GM18873 (cell line): ENCODE data around the gene CADPS2.

Experiments used
- ATAC-seq: cut with Tn5 transposase; IDR thresholded peaks from one replicate; pipeline ENCODE4 v1.9.1; 2021; ENCODE audit warnings: mild to moderate bottlenecking, moderate library complexity, moderate number of reproducible peaks; ENCODE audit not compliant: unreplicated experiment, low FRiP score

CADPS2 gene

GRCh38 chr7:122470859-122471258, 415.4 kb downstream of the CADPS2 start:
- no peak for ATAC-seq

DNA sequence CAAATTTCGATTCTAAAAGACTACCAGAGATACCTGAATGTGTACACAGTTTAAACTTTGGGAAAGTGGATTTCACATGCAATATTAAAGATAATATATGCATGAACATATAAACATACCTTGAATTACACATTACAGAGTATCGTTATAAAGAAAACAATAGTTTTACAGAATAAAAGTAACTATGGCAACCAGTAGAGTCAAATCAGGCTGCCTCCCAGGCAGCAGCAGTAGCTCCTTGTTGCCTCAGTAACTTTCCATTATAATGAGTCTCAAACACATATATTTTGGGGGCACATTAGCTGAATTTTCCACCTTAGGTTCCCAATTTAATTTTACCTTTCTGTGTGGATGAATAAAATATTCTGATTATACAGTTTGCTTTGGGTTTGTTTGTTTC, 417.3 kb downstream of the CADPS2 start:
- ATAC-seq, result no peak

DNA sequence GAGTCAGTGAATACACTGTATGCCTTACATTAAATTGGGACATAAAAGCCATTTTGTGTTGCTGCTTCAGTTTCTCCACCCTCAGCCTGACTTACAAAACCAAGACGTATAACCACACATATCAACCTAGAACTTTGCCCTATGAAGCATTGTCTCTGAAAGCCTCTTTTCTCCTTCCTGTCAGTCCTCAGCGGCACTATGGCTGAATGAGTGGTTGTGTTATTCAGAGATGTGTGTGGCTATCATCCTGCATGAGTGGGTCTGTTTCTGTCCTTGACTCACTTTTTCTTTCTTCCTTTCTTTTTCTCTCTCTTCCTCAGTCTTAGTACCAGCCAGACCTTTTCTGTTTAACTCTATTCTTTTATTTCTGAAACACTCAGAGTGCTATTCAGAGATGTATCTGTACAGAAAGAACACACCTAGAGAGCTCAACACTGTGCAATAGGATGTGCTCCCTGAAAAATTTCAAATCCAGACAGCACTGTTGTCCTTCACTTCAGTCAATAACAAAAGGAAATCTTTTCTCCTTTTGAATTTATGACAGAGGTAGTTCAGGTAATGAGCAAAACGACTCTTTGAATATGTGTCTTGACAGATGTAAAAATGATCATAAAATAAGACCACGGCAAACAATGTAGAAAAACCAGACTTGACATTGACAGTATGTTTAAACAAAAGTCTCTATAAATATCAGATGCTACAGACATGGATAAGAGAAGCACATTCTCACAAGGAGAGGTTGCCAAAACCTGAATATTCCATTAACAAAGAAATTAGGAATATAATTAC, 418.4 kb downstream of the CADPS2 start:
- ATAC-seq, result no peak

DNA sequence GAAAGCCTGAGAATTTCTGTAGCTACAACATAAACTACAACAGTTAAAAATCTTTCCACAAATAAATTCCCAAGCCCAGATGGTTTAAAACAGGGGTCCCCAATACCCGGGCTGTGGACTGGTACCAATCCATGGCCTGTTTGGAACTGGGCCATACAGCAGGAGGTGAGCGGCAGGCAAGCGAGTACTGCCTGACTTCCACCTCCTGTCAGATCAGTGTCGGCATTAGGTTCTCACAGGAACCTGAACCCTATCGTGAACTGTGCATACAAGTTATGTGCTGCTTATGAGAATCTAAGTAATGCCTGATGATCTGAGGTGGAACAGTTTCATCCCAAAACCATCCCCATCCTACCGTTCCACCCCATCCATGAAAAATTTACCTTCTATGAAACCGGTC, 421.0 kb downstream of the CADPS2 start:
- ATAC-seq, result no peak

DNA sequence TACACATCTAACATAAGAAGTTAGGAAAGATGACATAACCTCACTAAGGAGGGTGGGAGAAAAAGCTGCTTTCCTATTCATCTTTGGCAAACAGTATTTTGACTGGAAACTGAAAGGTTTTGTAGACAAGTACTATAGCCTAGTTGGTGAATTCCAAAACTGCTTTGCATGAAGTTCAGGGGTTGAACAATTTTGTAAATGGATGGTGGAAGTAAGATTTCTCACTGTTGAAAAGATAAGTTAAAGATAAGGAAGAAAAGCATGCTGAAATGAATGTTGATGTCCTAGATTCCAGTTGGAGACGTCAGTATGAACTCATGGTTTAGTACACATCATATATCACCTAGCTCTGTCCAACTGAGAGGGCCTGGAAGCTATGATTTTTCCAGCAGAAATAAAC, 422.6 kb downstream of the CADPS2 start:
- no peak for ATAC-seq

DNA sequence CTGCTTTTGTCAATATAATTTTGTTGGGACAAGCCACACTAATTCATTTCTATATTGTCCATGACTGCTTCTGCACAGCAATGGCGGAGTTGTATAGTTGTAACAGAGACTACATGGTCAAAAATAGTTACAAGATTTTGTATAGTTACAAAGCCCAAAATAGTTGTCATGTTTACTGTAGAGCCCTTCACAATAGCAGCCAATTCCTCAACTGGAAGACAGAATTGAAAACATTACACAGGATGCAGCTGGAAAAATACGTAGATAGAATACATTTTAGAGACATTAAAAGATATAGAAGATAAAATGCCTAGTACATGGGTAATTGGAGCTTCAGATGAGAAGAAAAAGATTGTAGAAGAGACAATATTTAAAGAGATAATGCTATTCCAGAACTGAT, 425.3 kb downstream of the CADPS2 start:
- no peak for ATAC-seq

DNA sequence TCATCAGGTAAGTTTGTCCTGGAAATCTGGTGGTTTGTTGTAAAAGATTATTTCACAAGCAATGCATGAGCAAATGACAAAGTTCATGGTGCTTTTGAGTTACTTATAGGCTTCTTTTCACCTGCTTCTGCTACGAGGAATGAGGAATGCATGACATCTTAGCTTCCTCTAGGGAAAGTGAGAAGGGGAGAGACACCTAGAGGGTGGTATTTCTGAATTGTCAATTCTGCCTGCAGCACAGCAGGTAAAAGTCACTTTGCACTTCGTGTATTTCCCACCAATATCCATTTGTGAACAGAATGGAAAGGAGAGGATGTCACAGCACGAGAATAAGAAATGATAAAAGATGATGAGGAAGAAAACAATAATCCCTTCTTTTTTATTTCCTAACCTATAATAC, 428.3 kb downstream of the CADPS2 start:
- no peak for ATAC-seq

- ATAC-seq, result no peak
Observed at GRCh38 chr7:122457325-122457724, 428.9 kb downstream of the CADPS2 start.

- ATAC-seq, result no peak
Observed at GRCh38 chr7:122454776-122455507, 431.3 kb downstream of the CADPS2 start.

DNA sequence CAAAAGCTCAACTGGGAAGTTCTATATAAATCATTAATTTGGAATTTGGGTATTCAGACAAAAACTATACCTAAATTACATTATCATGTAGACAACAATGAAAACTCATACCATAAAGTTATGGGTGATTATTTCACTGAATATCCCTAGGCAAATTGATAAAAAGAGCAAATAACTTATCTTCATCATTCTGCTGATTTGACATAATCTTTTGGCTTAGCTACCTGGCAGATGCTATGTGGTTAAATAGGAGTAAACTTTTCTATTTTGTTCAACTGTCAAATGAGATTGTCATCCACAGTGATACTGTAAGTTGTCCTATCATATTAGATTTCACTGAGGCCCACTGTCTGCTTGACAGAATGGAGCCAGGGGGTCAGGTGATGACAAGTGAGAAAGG, 432.8 kb downstream of the CADPS2 start:
- no peak for ATAC-seq

GRCh38 chr7:122448893-122449589, 437.2 kb downstream of the CADPS2 start:
- ATAC-seq, result no peak

DNA sequence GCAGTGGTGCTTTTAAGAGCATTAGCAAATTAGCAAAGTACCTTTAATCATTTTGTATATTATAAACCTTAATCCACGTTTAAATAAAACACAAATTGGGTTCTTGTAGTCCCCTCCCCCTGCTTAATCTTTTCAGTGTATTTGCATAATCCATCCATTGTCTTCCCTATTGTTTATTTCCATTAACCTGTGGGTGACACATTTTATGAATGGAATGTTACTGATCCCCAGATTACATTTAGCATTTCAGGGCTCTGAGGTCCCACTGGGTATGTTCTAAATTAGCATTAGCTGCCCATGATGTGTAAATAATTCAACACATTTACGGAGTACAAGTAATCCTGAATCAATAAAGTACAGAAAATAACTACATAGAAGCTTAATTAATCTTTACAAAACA, 443.3 kb downstream of the CADPS2 start:
- ATAC-seq, result no peak

GRCh38 chr7:122438492-122438891, 447.8 kb downstream of the CADPS2 start:
- ATAC-seq, result no peak

GRCh38 chr7:122438006-122438405, 448.3 kb downstream of the CADPS2 start:
- ATAC-seq, result no peak

DNA sequence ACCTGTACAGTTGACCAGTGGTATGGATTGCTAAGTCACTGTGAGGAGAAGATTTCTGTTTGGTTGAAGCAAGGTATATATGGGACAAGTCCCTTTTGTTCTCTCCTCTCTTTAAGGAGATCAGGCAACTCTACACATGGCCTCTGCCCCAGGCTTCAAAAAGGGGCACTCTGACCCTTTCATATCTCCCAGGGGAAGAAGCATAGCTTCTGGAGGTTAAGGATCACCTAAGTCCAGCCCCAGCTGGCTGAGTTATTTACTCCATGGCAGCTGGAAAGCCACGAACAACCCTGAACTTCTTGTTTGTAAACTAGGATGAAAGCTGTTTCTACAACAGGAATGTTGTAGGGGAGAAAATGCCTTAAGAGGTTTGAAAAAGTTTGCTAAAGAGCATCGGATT, 452.5 kb downstream of the CADPS2 start:
- no peak for ATAC-seq

DNA sequence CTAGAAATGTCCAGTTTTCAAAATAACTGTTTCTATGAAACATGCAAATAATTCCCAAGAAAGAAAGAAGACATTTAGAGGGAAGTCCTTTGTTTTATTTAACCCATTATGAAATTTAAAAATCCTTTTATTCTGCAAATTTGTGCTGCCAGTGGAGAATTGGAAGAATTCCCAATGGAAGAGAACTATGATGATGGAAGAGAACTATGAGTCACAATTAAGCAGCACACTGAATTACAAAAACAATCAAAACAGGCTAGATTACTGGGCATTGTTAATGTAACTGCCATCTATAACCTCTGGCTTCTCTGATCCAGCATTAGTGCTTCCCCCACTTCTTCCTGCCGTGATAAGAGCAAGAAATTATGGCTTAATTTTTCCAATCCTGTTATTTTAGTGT, 455.6 kb downstream of the CADPS2 start:
- no peak for ATAC-seq

DNA sequence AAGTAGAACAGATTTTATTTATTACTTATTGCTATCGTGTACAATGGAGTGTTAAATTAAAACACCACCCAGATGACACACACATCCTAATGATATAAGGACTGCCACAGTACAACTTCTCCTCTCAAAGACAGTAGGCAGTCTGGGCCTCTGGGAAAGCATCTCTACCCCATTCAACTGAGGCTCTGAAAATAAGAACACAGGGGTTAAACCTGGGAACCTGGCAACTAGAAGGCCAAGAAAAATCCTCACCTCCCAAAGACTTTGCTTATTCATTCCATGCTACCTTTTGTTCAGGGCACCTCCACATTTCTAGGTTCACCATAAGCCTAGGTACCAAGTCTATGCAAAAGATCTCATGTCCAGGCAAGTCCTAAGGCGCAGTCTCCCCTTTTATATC, 456.3 kb downstream of the CADPS2 start:
- ATAC-seq, result no peak

GRCh38 chr7:122425731-122426130, 460.5 kb downstream of the CADPS2 start:
- no peak for ATAC-seq

- no peak for ATAC-seq
Observed at GRCh38 chr7:122423591-122423990, 462.7 kb downstream of the CADPS2 start.

DNA sequence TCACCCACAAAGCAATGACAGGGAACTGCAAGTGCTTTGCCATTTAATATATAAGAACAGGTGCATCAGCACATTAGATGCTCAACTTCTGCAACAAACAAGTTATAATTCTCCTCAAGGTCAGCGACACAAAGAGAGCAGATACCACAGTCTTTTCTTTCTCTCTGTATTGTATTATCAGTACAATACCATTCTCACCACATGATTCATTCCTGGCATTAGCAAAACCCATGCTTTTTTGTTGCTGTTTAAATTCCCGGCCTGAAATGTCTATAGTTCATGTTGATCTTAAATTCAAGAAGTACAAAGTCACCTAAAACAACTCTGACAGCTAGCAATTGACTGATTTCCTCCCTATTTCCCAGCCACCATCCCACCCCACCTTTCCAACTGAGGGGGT, 469.9 kb downstream of the CADPS2 start:
- ATAC-seq, result no peak

GRCh38 chr7:122415510-122415909, 470.8 kb downstream of the CADPS2 start:
- ATAC-seq, result no peak
